ENCODE data around the gene NTM.

Gene NTM

DNA sequence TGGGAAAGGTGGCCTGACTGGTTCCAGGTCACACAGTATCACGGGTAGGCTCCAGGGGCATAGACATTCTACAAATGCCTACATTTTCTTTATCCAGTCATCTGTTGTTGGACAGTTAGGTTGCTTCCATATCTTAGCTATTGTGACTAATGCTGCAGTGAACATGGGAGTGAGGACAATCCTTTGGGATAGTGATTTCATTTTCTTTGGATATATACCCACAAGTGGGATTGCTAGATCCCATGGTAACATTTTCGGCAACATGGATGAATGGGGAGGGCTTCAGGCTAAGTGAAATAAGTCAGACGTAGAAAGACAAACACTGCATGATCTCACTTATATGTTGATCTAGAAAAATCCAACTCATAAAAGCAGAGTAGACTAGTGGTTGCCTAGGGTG, 744.3 kb downstream of the NTM start:
- TF ChIP-seq, protein P1, sequence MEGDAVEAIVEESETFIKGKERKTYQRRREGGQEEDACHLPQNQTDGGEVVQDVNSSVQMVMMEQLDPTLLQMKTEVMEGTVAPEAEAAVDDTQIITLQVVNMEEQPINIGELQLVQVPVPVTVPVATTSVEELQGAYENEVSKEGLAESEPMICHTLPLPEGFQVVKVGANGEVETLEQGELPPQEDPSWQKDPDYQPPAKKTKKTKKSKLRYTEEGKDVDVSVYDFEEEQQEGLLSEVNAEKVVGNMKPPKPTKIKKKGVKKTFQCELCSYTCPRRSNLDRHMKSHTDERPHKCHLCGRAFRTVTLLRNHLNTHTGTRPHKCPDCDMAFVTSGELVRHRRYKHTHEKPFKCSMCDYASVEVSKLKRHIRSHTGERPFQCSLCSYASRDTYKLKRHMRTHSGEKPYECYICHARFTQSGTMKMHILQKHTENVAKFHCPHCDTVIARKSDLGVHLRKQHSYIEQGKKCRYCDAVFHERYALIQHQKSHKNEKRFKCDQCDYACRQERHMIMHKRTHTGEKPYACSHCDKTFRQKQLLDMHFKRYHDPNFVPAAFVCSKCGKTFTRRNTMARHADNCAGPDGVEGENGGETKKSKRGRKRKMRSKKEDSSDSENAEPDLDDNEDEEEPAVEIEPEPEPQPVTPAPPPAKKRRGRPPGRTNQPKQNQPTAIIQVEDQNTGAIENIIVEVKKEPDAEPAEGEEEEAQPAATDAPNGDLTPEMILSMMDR (IDR thresholded peaks at IDR 0.05; ENCODE audit: insufficient read depth, low read depth, low read length, missing control alignments), result no peak
- H3K4me3 ChIP-seq (ENCODE audit: low read depth, low read length), result no peak overlapping the region
- no peak for DNase-seq (ENCODE audit: low read depth)

- TF ChIP-seq, protein P1 (IDR thresholded peaks at IDR 0.05; ENCODE audit: insufficient read depth, low read depth, low read length, missing control alignments), result no peak
- no peak overlapping the region for H3K4me3 ChIP-seq (ENCODE audit: low read depth, low read length)
- DNase-seq (ENCODE audit: low read depth), result no peak
Measured at GRCh38 chr11:132115454-132115853, 745.0 kb downstream of the NTM start.

- no peak overlapping the region for H3K4me3 ChIP-seq (ENCODE audit: low read depth, low read length)
- TF ChIP-seq, protein P1 (IDR thresholded peaks at IDR 0.05; ENCODE audit: insufficient read depth, low read depth, low read length, missing control alignments), result no peak
- DNase-seq (ENCODE audit: low read depth), result no peak
Measured at GRCh38 chr11:132116516-132116915, 746.1 kb downstream of the NTM start.

DNA sequence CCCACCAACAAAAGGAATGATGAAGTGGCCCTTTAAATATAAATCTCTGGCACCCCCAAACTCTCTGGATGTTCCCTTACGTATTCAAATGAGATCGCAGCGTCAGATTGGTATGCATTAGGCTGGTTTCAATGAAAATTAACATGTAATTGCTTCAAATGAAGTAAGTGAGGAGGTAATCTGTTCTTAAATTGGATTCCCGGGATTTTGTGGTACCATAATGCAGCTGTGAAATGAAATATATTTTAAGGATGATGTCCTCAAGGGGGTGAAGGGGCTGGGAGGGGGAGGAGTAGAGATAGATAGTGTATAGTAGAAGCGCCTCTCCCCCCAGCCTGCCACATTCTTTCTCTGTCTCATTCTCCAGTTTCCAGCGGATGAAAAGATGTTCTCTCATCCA, 748.2 kb downstream of the NTM start:
- TF ChIP-seq, protein P1 (IDR thresholded peaks at IDR 0.05; ENCODE audit: insufficient read depth, low read depth, low read length, missing control alignments), result no peak
- no peak for DNase-seq (ENCODE audit: low read depth)
- H3K4me3 ChIP-seq (ENCODE audit: low read depth, low read length), result no peak overlapping the region

- no peak overlapping the region for H3K4me3 ChIP-seq (ENCODE audit: low read depth, low read length)
- DNase-seq (ENCODE audit: low read depth), result no peak
- TF ChIP-seq, protein P1 (IDR thresholded peaks at IDR 0.05; ENCODE audit: insufficient read depth, low read depth, low read length, missing control alignments), result no peak
Measured at GRCh38 chr11:132119573-132119972, 749.2 kb downstream of the NTM start.

GRCh38 chr11:132122735-132123134, 752.3 kb downstream of the NTM start:
- DNase-seq (ENCODE audit: low read depth), result no peak
- TF ChIP-seq, protein P1 (IDR thresholded peaks at IDR 0.05; ENCODE audit: insufficient read depth, low read depth, low read length, missing control alignments), result no peak

DNA sequence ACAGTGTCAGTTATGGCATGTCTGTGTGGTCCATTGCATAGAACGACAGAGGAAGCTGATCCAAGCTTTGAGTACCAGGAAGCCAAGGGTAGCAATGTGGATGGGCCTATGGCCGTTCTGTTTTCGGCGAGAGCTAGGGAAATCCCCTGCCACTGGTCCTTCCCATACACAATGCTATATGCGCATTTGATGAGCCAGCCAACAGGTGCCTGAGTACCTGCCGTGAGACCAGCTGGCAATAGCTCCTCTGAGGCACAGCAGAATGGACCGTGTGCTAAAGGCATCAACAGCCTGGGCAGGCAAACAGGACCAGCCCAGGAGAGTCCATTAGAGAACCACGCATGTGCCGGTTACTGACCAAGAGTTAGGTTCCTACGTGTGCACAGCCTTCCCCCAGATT, 753.0 kb downstream of the NTM start:
- DNase-seq (ENCODE audit: low read depth), result no peak
- TF ChIP-seq, protein P1 (IDR thresholded peaks at IDR 0.05; ENCODE audit: insufficient read depth, low read depth, low read length, missing control alignments), result no peak

More at GRCh38 chr11:132122735-132123134, 752.3 kb downstream of the NTM start:
- H3K4me3 ChIP-seq (ENCODE audit: low read depth, low read length), result no peak overlapping the region

More for the DNA sequence above, 753.0 kb downstream of the NTM start:
- no peak overlapping the region for H3K4me3 ChIP-seq (ENCODE audit: low read depth, low read length)

Data from GM12865 (cell line).